NCI-H1417 (cell line): ENCODE measurements around the gene CYB5RL.
"Not testable (repeated sequence)": the region's sequence is repeated elsewhere in the genome, so short reads cannot be mapped to it uniquely, and the experiment has no call there.

Experiments
- DNase-seq, 3 experiments: peaks; one replicate each; lab custom pipeline; 2025; lab: John Stamatoyannopoulos, UW

Gene CYB5RL

GRCh38 chr1:54186056-54186455 lies 13.8 kb downstream of the CYB5RL start:
- no peak for DNase-seq

- DNase-seq: no peak
Measured at GRCh38 chr1:54180701-54181360, 19.0 kb downstream of the CYB5RL start.

- no peak for DNase-seq
Measured at GRCh38 chr1:54178296-54179070, 21.3 kb downstream of the CYB5RL start.

- no peak for DNase-seq
Measured at GRCh38 chr1:54177726-54178125, 22.1 kb downstream of the CYB5RL start.

GRCh38 chr1:54176621-54177327 lies 23.1 kb downstream of the CYB5RL start:
- DNase-seq: no peak

DNA sequence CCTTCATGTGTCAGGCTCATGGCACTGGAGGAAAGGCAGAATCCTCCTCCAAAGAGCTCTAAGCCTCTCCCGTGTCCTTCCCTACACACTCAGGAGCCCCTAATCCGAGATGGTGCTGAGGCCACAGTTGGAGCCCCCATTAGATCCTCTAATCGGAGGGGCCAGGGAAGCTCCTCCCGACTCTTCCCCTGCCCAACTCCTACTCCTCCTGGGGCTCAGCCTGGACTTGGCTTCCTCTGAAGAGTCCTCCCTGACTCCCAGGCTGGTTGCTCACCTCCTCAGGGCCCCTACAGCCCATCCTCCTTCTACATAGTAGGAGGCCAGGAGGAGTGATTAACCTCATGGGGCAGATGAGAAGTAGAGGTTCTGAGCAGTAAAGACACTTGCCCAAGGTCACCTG lies 25.7 kb downstream of the CYB5RL start:
- DNase-seq: no peak

DNA sequence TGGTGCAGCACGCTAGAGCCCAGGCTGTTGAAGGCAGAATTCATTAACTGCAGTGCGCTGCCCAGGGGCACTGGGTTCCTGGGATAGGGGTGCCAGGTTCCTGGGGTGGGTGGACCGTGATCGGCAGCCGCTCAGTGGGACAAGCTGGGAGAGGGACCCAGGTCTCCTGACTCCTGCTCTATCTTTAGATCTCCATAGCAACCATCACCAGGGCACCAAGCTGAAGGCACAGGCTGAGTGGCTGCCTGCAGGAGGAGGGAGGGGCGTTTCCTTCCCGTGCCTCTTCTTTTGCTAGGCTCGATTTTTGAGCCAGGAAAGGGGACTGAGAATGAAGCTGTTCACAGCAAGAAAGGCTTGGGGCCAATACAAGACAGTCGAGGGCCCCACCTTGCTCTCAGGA lies 26.1 kb downstream of the CYB5RL start:
- DNase-seq: peak in 2 of 3 experiments; percentile 5 to 6

- DNase-seq: no peak
Measured at GRCh38 chr1:54172614-54173599, 26.9 kb downstream of the CYB5RL start.

DNA sequence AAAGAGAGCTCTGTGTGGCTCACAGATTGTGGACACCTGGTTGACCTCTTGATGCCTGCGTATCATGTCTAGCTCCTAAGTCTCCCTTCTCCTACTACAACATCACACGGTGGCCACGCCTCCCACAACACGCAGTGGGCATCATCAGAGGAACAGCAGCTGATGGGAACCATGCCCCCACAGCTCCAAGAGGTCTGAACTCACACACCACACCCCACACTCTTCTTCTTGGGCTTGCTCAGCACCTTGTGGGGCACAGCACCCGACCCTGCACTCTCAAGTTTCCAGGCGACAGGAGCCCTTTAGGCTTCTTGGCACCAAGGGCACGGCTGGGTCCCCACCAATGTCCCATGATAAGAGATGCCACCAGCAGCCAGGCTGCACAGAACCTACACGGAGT lies 28.2 kb downstream of the CYB5RL start:
- no peak for DNase-seq

DNA sequence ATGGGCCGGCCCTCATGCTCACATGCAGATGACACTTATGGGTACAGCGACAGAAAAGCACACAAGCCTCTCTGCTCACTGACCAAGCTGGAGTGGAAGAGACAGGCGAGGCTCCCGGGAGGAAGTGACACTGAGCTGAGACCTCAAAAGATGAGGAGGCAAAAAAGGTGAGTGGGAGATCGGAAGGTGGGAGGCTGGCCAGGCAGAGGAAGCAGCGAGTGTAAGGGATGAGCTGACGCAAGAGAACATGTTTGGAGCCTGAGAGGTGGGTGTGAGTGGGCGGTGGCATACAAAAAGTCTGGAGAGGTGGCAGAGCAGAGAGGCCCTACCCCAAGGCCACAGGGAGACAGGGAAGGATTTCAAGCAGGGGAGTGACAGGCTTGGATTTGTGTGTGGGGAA lies 28.8 kb downstream of the CYB5RL start:
- no peak for DNase-seq

DNA sequence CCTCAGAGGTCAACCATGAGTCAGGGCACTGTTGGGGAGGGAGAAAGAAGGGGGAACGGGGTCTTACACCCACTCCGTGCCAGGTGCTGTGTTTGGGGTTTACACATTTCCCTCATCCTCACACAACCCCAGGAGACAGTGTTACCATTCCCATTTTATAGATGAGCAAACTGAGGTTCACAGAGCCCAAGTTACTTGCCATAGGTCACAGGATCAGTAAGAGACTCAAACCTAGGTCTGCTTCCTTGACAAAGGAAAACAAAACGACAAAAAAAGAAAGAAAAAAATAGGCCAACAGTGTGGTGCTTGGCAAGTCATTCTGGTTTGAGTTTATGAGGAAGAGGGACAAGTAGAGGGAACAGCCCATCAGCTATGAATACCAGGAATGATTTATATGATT lies 30.8 kb downstream of the CYB5RL start:
- DNase-seq: no peak

DNA sequence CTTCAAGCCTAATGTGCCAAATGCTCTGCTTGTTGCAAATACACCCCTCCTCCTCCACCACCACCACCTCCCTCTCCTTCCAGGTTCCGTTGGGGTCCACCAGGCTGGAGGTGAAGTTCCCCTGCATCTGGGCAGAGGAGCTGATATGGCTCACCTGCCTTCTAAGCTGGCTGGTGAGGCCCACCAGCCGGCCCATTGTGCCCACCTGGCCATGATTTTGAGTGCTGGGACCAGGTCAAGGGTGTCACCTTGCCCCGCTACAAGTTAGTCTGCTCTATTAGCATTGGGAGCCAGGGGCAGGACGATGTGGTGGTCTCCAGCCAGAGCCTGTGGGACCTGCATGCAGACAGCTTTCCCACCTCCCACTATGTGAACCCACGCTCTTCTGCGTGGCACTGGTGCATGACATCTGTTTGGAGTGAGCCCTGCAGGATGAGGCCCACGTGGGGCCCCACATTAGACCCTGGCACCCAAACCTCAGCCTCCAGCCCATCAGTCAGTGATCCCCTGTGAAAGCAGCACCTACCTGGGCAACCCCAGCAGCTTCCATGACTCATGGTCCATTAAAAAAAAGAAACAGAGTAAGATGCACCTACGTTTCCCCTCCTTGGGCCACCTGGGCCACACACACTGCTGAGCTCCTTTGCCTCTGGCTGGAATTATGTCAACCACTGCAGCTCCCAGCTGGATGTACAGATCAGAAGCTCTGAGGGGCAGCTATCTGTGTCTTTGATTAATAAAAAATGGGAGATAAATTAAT lies 31.4 kb downstream of the CYB5RL start:
- DNase-seq: no peak

DNA sequence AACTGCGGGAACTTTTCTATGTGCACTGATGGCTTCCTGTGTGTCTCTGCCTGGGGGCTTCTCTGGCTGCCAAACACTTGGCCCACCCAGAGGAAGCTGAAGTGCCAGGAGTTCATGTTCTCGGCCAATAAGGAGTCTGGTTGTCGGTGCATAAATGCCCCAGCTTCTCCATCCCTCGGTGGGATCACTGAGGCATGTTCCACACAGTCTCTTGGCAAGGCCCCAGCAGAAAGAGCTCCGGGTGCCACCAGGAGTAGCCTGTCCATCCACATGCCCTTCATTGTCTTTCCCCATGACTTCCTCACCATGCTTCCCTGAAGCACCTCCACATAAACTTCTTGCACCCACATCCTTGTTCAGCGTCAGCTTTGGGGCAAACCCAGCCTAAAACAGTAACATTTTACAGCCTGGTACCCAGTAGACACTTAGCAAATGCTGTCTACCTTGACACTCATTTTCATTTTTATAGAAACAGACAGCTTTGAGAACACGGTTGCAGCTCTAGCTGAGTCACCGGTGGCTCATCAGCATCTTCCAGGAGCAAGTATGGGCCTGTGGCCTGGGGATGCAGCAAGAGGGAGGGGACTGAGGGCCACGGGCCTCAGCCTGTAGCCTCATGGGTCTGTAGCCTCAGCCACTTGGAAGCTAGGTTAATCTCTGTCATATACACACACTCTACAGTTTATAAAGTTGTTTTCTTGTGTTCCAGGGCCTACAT lies 32.2 kb downstream of the CYB5RL start:
- DNase-seq: no peak

DNA sequence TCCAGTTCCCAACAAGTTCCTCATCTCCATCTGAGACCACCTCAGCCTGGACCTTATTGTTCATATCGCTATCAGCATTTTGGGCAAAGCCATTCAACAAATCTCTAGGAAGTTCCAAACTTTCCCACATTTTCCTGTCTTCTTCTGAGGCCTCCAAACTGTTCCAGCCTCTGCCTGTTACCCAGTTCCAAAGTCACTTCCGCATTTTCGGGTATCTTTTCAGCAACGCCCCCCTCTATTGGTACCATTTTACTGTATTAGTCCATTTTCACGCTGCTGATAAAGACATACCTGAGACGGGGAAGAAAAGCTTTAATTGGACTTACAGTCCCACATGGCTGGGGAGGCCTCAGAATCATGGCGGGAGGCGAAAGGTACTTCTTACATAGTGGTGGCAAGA lies 33.5 kb downstream of the CYB5RL start:
- not testable (repeated sequence) for DNase-seq

DNA sequence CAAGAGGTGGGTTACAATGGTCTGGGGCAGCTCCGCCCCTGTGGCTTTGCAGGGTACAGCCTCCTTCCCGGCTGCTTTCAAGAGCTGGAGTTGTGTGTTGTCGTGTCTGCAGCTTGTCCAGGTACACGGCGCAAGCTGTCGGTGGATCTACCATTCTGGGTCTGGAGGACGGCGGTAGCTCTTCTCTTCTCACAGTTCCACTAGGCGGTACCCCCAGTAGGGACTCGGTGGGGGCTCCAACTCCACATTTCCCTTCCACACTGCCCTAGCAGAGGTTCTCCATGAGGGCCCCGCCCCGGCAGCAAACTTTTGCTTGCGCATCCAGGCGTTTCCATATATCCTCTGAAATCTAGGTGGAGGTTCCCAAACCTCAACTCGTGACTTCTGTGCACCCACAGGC lies 34.7 kb downstream of the CYB5RL start:
- DNase-seq: no peak

GRCh38 chr1:54163573-54163972 lies 36.3 kb downstream of the CYB5RL start:
- no peak for DNase-seq

DNA sequence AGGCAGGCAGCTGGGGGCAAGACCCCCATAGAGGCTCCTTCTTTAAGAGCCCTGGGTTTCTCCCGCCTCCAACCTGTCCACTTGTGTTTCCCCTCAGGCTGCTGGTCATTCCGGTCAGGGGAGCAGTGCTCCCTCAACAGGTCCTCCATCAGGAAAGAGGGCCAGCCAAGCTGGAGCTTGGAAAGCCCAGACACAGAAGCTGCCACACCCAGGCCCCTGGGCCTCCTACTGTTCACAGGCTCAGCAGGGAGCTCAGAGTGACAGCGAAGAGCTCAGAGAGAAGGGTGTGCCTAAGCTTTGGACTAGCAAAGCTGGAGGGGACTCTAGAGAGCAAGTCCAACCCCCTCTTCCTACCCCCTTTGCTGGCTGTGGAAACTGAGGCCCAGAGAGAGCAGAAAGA lies 36.8 kb downstream of the CYB5RL start:
- DNase-seq: peak in 1 of 3 experiments; percentile 5

GRCh38 chr1:54161495-54162168 lies 38.2 kb downstream of the CYB5RL start:
- DNase-seq: no peak

- DNase-seq: no peak
Measured at GRCh38 chr1:54160351-54160750, 39.5 kb downstream of the CYB5RL start.
